Amniotic stem cell (primary cell): Measurements from ENCODE around the gene APLF.
A peak's percentile ranks its signal among the peaks of the same experiment; 100 is the strongest.
"Not testable (repeated sequence)": the region's sequence is repeated elsewhere in the genome, so short reads cannot be mapped to it uniquely, and the experiment has no call there.

ENCODE experiments used
- DNase-seq: peaks from one replicate; lab custom pipeline; 2025; lab: John Stamatoyannopoulos, UW

APLF gene

DNA sequence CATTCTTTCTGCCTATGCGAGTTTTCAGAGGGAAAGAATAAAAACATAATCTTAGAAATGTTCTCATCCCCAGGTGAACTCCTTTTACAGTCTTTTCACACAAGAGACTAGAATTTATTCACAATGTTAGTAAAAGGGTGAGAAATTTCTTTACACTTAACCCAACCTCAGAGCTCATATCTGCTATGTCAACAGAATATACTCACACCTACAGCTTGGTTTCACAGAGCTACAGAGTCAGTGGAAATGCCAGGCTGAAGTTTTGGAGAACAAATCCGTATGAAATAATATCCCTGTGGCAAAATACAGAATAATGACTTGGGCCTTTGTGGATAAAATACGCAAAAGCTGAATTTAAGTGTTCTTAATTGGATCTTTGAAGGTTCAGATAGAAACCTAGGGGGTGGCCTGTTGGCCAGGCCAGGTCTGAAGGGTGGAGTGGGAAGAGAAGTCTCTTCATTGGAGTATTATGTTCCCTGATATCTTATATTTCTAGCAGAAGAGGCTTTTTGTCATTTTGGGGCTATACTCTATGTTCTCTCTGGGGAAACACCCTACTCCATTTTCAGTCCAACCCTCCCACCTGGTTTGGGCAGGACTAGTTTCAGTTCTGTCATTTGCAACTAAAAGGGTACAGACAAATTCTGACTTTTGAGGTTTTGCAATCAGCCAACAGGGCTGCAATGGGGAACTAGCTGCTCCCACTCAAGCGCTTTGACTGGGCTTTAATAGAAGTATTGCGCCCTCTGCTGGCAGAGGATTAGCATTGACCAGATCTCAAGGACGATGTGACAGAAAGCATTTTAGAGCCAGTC is 26.0 kb upstream of the APLF start:
- peak; percentile 93 for DNase-seq

- no peak for DNase-seq
These were observed 25.4 kb upstream of the APLF start for GRCh38 chr2:68441994-68442322.

DNA sequence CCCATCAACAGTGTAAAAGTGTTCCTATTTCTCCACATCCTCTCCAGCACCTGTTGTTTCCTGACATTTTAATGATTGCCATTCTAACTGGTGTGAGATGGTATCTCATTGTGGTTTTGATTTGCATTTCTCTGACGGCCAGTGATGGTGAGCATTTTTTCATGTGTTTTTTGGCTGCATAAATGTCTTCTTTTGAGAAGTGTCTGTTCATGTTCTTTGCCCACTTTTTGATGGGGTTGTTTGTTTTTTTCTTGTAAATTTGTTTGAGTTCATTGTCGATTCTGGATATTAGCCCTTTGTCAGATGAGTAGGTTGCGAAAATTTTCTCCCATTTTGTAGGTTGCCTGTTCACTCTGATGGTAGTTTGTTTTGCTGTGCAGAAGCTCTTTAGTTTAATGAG is 21.0 kb upstream of the APLF start:
- not testable (repeated sequence) for DNase-seq

GRCh38 chr2:68447118-68447517 is 20.3 kb upstream of the APLF start:
- DNase-seq: no peak

GRCh38 chr2:68448671-68449653 is 18.4 kb upstream of the APLF start:
- no peak for DNase-seq

DNA sequence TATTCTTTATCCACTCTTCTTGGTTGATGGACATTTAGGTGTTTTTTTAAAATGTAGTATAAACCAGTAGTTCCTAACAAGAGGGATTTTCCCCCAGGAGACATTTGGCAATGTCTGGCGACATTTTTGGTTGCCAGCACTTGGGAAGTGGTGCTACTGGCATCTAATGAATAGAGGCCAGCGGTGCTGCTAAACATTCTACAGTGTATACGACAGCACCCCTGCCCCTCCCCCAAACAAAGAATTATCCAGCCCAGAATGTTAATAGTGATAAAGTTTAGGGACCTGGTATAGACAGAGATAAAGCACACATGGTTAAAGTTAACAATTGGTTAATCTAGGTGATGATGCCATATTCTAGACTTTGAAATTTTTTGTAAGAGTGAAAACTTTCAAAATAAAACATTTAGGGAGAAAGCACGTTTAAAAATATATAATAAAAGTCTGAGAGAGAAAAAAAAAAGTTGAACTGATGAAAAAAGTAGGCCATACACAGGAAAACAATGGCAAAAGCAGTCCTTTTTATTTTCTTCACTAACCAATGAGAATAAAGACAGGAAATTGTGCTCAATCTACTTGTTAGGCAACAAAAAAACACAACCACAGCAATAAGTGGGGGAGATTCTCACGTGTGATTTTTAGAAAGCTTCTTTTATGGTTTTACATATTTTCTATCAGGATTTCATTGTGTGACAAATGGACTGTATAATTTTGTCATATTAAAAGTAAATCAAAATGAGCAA is 15.1 kb upstream of the APLF start:
- DNase-seq: no peak

DNA sequence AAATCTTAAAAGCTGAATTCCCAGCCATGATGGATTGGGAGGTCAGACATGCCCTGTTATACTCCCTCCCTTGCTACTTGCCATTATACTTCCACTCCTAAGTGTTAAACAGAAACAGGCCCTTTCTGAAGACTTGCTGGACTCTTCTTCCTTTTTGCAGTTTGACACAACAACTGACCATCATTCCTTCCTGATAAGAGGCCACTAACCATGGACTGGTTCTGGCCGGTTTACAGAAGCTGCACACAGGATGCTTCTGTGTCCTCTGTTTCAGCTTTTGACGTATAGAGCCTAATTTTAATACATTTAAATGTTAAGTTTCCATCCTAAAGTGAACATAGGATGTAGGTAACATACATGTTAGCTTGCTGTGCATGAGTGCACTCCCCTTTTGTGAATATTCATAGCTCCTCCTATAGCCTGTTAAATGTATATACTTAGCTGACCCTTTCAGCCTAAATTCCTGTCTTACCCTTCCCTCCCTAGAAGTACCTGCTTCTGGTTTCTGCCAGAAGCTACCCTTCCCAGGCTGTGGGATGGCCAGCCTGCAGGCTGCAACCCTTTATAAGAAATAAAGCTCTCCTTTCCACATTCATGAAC is 13.5 kb upstream of the APLF start:
- DNase-seq: no peak

DNA sequence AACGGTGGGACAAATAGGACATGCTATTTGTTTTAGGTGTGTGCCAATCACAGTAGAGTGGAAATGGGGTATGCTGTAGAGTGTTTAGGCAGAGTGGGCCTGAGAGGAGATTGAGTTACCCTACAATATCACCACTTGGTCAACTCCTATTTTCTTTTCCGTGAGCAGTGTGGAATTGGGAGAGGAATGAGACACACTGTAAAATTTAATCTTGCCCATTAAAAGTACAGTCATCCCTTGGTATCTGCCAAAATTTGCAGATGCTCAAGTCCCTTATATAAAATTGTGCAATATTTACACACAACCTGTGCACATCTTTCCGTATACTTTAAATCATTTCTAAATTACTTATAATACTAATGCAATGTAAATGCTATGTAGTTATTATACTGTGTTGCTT is 12.7 kb upstream of the APLF start:
- DNase-seq: no peak

- DNase-seq: no peak
These were observed 11.2 kb upstream of the APLF start for GRCh38 chr2:68456198-68456597.

GRCh38 chr2:68458981-68459380 is 8.4 kb upstream of the APLF start:
- no peak for DNase-seq

GRCh38 chr2:68463287-68463877 is 4.0 kb upstream of the APLF start:
- DNase-seq: no peak

DNA sequence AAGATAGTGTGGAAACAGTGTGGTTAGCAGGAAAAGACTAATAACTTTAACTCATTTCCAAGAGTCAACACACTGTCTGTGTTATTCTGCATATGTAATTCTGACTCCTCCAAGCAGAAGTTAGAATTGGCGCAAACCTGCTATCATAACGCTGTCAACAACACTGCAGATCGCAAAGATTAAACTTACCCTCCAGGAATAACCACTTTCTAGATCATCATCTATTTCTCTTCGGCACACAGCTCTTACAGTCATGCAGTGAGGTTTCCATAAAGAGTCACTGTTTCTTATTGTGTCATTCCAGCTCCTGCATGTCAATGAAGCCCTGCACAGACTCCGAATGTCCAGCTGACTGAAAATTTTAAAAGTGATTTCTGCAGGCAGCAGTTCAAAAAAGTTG is 2.7 kb upstream of the APLF start:
- DNase-seq: no peak

GRCh38 chr2:68465081-68465916 is 2.1 kb upstream of the APLF start:
- no peak for DNase-seq

- no peak for DNase-seq
These were observed 1.0 kb upstream of the APLF start for GRCh38 chr2:68466361-68466777.

DNA sequence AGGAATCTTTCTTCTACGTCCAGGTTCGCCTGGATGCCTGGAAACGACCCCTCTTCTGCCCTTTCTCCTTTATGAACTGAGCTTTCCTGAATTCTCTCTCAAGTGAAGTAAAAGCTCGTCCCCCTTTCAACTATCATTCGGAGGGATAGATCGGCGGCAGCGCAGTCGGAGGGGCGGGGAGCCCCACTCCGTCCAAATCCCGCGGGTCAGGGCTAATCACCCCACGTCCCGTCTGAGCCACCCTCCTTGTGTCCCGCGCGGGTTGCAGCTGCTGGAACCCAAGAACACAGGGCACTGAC is 658 bp upstream of the APLF start:
- no peak for DNase-seq

- DNase-seq: no peak
These were observed 1.4 kb downstream of the APLF start for GRCh38 chr2:68468801-68469200.

DNA sequence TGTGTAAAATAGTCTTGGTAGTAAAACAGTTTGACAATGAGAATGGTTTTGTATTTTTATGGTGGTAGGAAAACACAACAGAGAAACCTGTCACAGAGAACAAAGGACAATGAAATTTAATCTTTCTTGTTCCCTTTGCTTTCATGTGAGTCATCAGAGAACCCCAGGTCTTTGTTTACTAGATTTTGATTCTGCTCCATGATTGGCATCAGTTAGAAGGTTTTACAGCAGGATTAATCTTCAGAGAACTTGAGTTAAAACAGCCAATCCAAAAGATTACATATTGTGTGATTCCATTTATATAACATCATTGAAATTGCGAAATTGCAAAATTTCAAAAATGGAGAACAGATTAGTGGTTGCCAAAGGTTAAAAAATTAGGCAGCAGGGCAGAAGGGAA is 2.5 kb downstream of the APLF start:
- DNase-seq: no peak

DNA sequence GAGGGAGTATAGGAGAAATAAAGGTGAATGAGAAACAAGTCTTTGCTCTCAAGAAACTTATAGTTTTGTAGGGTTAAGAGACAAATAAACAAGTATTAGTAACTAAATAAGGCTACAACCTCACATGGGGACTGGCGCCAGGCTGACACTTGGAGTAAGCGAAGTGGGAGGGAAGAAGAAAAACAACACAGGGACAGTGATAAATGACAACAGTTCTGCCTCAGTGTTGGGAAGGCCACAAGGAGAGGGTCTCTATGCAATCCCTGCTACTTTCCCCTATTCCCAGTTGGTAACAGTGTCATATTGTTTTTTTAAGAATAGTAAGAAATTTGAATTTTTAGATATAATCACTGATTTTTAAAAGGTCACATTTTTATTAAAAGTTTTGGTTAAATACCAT is 4.0 kb downstream of the APLF start:
- no peak for DNase-seq

GRCh38 chr2:68472796-68473414 is 5.5 kb downstream of the APLF start:
- DNase-seq: no peak

- no peak for DNase-seq
These were observed 7.7 kb downstream of the APLF start for GRCh38 chr2:68475110-68475509.

- no peak for DNase-seq
These were observed 8.2 kb downstream of the APLF start for GRCh38 chr2:68475576-68475975.
